HEK293T (cell line): ENCODE results near the gene MOB3C.

Experiments
- ARNT ChIP-seq: fragments of 450-650 bp; IDR thresholded peaks from 2 replicates; pipeline ENCODE4 v1.6.1; 2017; ENCODE audit warnings: mild to moderate bottlenecking
- BHLHE40 ChIP-seq: fragments of 450-650 bp; IDR thresholded peaks from 2 replicates; pipeline ENCODE4 v1.6.1; 2016; ENCODE audit warnings: mild to moderate bottlenecking, moderate library complexity, borderline replicate concordance
- CTBP1 ChIP-seq: fragments of 450-650 bp; IDR thresholded peaks from 2 replicates; pipeline ENCODE4 v1.6.1; 2016; ENCODE audit warnings: borderline replicate concordance
- ELF4 ChIP-seq: fragments of 450-650 bp; IDR thresholded peaks from 2 replicates; pipeline ENCODE4 v1.6.1; 2017; ENCODE audit warnings: antibody characterized with exemption
- FOXK2 ChIP-seq: fragments of 450-650 bp; IDR thresholded peaks from 2 replicates; pipeline ENCODE4 v1.6.1; 2016; ENCODE audit warnings: mild to moderate bottlenecking
- FOXM1 ChIP-seq: fragments of 450-650 bp; IDR thresholded peaks from 2 replicates; pipeline ENCODE4 v1.6.1; 2017; ENCODE audit warnings: mild to moderate bottlenecking, borderline replicate concordance
- L3MBTL2 ChIP-seq: fragments of 450-650 bp; conservative IDR thresholded peaks from 2 replicates; pipeline ENCODE4 v1.6.1; 2016; ENCODE audit warnings: mild to moderate bottlenecking
- LEF1 ChIP-seq: fragments of 450-650 bp; IDR thresholded peaks from 2 replicates; pipeline ENCODE4 v1.6.1; 2017; ENCODE audit warnings: mild to moderate bottlenecking, borderline replicate concordance
- NFRKB ChIP-seq: fragments of 450-650 bp; IDR thresholded peaks from 2 replicates; pipeline ENCODE4 v1.6.1; 2016; ENCODE audit warnings: mild to moderate bottlenecking, moderate library complexity
- SP1 ChIP-seq: fragments of 450-650 bp; IDR thresholded peaks from 2 replicates; pipeline ENCODE4 v1.6.1; 2017
- SUZ12 ChIP-seq: fragments of 450-650 bp; IDR thresholded peaks from 2 replicates; pipeline ENCODE4 v1.6.1; 2016; ENCODE audit warnings: mild to moderate bottlenecking
- TARDBP ChIP-seq: fragments of 450-650 bp; IDR thresholded peaks from 2 replicates; pipeline ENCODE4 v1.6.1; 2016
- ZNF384 ChIP-seq: fragments of 450-650 bp; IDR thresholded peaks from 2 replicates; pipeline ENCODE4 v1.6.1; 2016
- TF ChIP-seq, protein P1 (sequence below): fragments of 450-650 bp; IDR thresholded peaks from 2 replicates; pipeline ENCODE4 v1.6.1; 2016

DNA sequence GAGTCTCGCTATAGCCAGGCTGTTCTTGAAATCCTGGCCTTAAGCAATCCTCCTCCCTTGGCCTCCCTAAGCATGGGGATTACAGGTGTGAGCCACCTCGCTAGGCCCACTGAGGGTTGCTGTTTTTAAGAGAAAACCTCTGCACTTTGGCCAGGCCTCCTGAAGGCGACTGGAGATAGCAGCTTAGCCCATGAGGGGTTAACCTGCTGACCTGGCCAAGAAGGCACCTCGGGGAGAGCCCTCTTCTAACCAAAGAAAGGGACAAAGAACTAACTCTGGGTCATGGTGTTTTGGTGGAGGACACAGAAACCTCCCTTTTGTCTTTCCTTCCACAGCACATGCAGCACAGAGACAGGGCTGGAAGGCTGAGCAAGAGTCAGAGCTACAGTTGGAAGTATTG is 47.5 kb downstream of the MOB3C start:
- TF ChIP-seq L3MBTL2: no peak
- no peak for TF ChIP-seq NFRKB
- TF ChIP-seq ELF4: no peak
- no peak for TF ChIP-seq TARDBP
- no peak for TF ChIP-seq FOXM1
- no peak for TF ChIP-seq SP1
- no peak for TF ChIP-seq ARNT
- TF ChIP-seq LEF1: no peak
- no peak for TF ChIP-seq SUZ12
- TF ChIP-seq FOXK2: no peak
- no peak for TF ChIP-seq CTBP1
- no peak for TF ChIP-seq ZNF384
- TF ChIP-seq BHLHE40: no peak
- TF ChIP-seq, protein P1, sequence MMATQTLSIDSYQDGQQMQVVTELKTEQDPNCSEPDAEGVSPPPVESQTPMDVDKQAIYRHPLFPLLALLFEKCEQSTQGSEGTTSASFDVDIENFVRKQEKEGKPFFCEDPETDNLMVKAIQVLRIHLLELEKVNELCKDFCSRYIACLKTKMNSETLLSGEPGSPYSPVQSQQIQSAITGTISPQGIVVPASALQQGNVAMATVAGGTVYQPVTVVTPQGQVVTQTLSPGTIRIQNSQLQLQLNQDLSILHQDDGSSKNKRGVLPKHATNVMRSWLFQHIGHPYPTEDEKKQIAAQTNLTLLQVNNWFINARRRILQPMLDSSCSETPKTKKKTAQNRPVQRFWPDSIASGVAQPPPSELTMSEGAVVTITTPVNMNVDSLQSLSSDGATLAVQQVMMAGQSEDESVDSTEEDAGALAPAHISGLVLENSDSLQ: no peak
